Colonic mucosa (tissue), 4 donors: ENCODE measurements around the gene ARFIP1. TPM values are rescaled to one million over a fixed set of nuclear protein-coding genes. Genes with fewer than 3 reads are reported as not detected.
"Not testable (repeated sequence)": the region's sequence is repeated elsewhere in the genome, so short reads cannot be mapped to it uniquely, and the experiment has no call there.

Experiments
- DNase-seq: peaks from one replicate; pipeline ENCODE4 v3.0.0-alpha.2; 2020
- H3K27ac ChIP-seq: fragments of 200-600 bp; one replicate; pipeline ENCODE4 v1.8.0; 2021
- H3K27me3 ChIP-seq: fragments of 200-600 bp; one replicate; pipeline ENCODE4 v1.8.0; 2021
- H3K36me3 ChIP-seq: fragments of 200-600 bp; one replicate; pipeline ENCODE4 v1.8.0; 2021
- H3K4me1 ChIP-seq: fragments of 200-600 bp; one replicate; pipeline ENCODE4 v1.8.0; 2021; ENCODE audit warnings: mild to moderate bottlenecking
- H3K4me3 ChIP-seq: fragments of 200-600 bp; one replicate; pipeline ENCODE4 v1.8.0; 2021
- H3K9ac ChIP-seq, 2 donors: one replicate each; pipeline ENCODE4 v1.7.0; 2013; ENCODE audit warnings: control low read depth in 2 of 2, low read depth in 2 of 2, low read length in 2 of 2
- H3K9me3 ChIP-seq: fragments of 200-600 bp; one replicate; pipeline ENCODE4 v1.8.0; 2021
- intact Hi-C: fragments of 100-400 bp; cut with DNase I; formaldehyde crosslinking; loops from one replicate; pipeline ENCODE4 v1.14.1; 2022
- total RNA-seq, 2 donors: library from RNA; stranded (reverse); fragmentation: NEBNext Ultra II Directional in 1 of 2; extraction: Animal tissue kit (Norgen Biotek cat#: 25700) in 1 of 2; gene quantifications; one replicate each; pipeline ENCODE4 v1.2.1, GENCODE V29; 2021
- TF ChIP-seq, protein P1 (sequence below): fragments of 200-600 bp; IDR thresholded peaks from one replicate; pipeline ENCODE4 v1.8.0; 2022; ENCODE audit warnings: antibody characterized with exemption, mild to moderate bottlenecking
- donor health status: healthy.
- donor health status: DM: no; HTN: no; CAD: no.
- donor health status: DM: no; HTN: no; CAD: no.

ARFIP1 gene
- total RNA-seq, 2 donors from 2014 or later, result 55.9 to 74.1 TPM

DNA sequence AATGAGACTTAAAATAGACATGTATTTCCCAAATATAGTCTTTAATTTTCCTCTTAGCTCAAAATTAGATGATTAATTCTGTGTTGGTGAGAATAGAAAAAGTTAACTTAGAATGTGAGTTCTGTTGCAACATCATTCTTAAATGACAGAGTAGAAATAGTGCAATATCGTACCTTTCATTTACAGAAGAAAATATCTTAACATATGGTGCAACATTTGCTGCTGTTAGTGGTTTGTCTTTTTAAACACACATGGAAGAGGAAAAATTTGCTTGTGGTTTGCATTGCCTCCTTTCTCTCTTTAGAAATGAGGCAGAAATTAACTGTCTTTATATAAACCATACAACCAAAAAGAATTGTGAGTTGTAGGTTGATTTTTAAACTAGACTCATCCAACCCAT lies 117.1 kb downstream of the ARFIP1 start:
- no peak for DNase-seq
- H3K9me3 ChIP-seq, result no peaks in the 10 kb centered on the region
- TF ChIP-seq, protein P1, sequence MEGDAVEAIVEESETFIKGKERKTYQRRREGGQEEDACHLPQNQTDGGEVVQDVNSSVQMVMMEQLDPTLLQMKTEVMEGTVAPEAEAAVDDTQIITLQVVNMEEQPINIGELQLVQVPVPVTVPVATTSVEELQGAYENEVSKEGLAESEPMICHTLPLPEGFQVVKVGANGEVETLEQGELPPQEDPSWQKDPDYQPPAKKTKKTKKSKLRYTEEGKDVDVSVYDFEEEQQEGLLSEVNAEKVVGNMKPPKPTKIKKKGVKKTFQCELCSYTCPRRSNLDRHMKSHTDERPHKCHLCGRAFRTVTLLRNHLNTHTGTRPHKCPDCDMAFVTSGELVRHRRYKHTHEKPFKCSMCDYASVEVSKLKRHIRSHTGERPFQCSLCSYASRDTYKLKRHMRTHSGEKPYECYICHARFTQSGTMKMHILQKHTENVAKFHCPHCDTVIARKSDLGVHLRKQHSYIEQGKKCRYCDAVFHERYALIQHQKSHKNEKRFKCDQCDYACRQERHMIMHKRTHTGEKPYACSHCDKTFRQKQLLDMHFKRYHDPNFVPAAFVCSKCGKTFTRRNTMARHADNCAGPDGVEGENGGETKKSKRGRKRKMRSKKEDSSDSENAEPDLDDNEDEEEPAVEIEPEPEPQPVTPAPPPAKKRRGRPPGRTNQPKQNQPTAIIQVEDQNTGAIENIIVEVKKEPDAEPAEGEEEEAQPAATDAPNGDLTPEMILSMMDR, result no peak
- peaks cover 10% of the 10 kb centered on the region for H3K4me1 ChIP-seq
- H3K36me3 ChIP-seq, result no peaks in the 10 kb centered on the region
- H3K27me3 ChIP-seq, result no peaks in the 10 kb centered on the region
- H3K4me3 ChIP-seq, result no peak overlapping the region
- no peak overlapping the region for H3K27ac ChIP-seq
- no peak overlapping the region for H3K9ac ChIP-seq
- intact Hi-C loops, result no loop called here

DNA sequence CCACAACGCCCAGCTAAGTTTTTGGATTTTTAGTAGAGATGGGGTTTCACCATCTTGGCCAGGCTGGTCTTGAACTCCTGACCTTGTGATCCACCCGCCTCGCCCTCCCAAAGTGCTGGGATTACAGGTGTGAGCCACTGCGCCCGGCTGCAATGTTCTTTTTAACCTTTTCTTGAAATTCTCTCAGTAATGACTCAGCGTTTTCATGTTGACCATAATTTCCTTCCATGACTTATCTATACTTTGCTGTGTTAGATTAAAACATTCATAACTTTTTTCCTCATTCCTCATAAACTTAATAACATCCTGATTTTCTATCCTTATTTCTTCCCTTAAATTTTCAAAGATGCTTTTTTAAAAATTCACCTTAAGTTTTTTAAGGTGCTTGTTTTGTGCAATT lies 118.4 kb downstream of the ARFIP1 start:
- H3K27me3 ChIP-seq, H3K4me1 ChIP-seq, H3K9me3 ChIP-seq, DNase-seq, H3K36me3 ChIP-seq, H3K4me3 ChIP-seq, intact Hi-C loops, H3K9ac ChIP-seq, H3K27ac ChIP-seq: not testable (repeated sequence)

DNA sequence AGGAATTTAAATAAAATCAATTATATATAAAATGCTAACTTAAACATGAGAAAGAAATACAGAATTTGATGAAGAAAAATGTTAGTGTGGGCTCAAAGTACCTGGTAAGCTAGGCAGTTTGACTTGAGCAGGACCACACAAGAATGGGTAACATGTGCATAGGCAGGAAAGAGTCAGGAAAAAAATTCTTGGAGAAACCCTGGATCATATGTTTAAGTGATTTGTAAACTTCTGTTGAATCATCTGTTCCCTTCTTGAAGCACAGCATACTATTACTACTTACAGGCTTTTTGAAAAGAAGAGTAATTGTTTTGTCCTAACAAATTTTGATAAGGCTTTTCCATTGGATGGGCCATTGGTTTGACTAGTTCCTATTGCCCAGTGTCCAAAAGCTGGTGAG lies 118.9 kb downstream of the ARFIP1 start:
- intact Hi-C loops, result no loop called here
- no peak overlapping the region for H3K4me3 ChIP-seq
- H3K9me3 ChIP-seq, result no peaks in the 10 kb centered on the region
- no peaks in the 10 kb centered on the region for H3K27me3 ChIP-seq
- DNase-seq, result no peak
- no peak overlapping the region for H3K9ac ChIP-seq
- H3K36me3 ChIP-seq, result no peaks in the 10 kb centered on the region
- no peak overlapping the region for H3K27ac ChIP-seq
- TF ChIP-seq, protein P1, result no peak
- peaks cover 10% of the 10 kb centered on the region for H3K4me1 ChIP-seq

DNA sequence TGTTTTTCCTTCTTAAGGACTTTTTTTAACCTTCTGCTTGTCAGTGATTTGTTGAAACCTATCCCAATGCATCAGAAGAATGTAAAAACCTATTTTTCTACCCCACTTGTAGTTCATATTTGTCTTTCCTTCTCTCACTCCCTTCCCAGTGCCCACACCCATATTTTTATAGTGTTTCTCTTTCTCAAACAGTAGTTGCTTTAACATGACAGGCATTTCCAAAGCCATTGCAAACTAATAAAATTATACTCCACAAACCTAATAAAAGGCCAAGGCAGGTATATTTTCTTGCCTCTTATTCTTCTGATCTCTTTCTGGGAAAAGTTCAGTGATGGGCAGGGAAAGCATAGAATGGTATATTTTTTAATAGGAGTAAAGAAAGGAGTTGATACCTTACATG lies 120.6 kb downstream of the ARFIP1 start:
- Histone ChIP-seq H3K27me3 (no peaks in the 10 kb centered on the region), H3K4me3 (no peak overlapping the region), H3K9ac (no peak overlapping the region), H3K36me3 (no peaks in the 10 kb centered on the region), H3K4me1 (peaks cover 5% of the 10 kb centered on the region), H3K9me3 (no peaks in the 10 kb centered on the region), H3K27ac (peak overlapping the region; percentile 66)
- DNase-seq, result no peak
- TF ChIP-seq, protein P1, result no peak
- intact Hi-C loops, result no loop called here

DNA sequence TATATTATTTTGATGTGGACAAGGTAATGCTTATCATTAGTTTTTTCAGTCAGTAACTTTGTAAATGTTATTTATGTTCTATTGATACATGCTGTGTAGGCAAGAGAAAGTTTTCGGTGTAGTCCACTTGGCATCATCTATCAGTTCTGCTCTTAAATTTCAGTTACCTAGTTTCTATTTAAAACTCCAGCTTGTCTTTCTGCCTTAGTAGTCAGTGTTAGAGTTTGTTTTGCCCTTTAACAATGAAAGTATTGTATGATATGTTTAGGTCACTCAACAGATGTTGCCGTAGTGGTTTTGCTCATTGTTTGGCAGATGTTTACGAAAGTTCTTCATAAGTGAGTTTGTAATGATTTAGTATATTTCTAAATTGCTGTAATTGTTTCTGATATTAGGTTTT lies 121.5 kb downstream of the ARFIP1 start:
- H3K4me3 ChIP-seq, result no peak overlapping the region
- no peak overlapping the region for H3K9ac ChIP-seq
- no peaks in the 10 kb centered on the region for H3K27me3 ChIP-seq
- no peaks in the 10 kb centered on the region for H3K9me3 ChIP-seq
- intact Hi-C loops, result no loop called here
- H3K4me1 ChIP-seq, result peaks cover 5% of the 10 kb centered on the region
- no peak for DNase-seq
- TF ChIP-seq, protein P1, result no peak
- H3K36me3 ChIP-seq, result no peaks in the 10 kb centered on the region
- H3K27ac ChIP-seq, result no peak overlapping the region

DNA sequence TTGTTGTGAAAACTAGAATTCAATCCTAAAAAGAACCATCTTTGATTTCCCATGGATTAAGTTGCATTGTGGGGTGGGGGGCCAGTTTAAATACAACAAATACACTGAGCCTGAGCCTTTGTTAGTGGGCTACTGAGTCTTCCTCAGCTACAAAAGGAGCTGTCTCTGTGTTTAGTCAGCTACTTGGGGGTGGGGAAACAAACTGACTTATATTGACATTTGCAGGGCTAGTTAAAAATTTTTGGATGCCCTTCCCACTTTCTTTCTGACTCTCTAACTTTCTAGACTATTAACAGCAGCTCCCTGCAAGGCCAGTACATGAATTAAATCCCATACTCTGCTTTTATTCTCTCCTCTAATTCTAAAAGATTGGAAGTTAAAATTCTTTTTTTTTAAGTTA lies 123.9 kb downstream of the ARFIP1 start:
- no peaks in the 10 kb centered on the region for H3K36me3 ChIP-seq
- H3K4me1 ChIP-seq, result peaks cover 5% of the 10 kb centered on the region
- no peaks in the 10 kb centered on the region for H3K27me3 ChIP-seq
- no peak overlapping the region for H3K9ac ChIP-seq
- intact Hi-C loops, result no loop called here
- no peaks in the 10 kb centered on the region for H3K9me3 ChIP-seq
- H3K4me3 ChIP-seq, result no peak overlapping the region
- no peak for DNase-seq
- TF ChIP-seq, protein P1, result no peak
- H3K27ac ChIP-seq, result no peak overlapping the region
